ENCODE measurements around the gene DAP3. TPM values are rescaled to one million over a fixed set of nuclear protein-coding genes. Genes with fewer than 3 reads are reported as not detected.
A peak's percentile ranks its signal among the peaks of the same experiment; 100 is the strongest.

DAP3 gene
- total and polyA plus RNA-seq, 9 of the 15 experiments (the other 6 are each of a cell fraction or from before 2014, with no cell fraction given): 155 to 484 (median 298) TPM

GRCh38 chr1:155688324-155689080, 389 bp upstream of the DAP3 start, which contains the start of gene YY1AP1 (continued):
- TF ChIP-seq HMBOX1 (IDR thresholded peaks at IDR 0.05) (no peak), ZNF551 (CRISPR knock-in tag; IDR thresholded peaks at IDR 0.05) (no peak), PHF8 (IDR thresholded peaks at IDR 0.05; ENCODE audit: borderline replicate concordance, low read length) (peak; percentile 76; the same call in 1 of the 2 replicates), MCM3 (IDR thresholded peaks at IDR 0.05) (no peak), ZFX (CRISPR knock-in tag; IDR thresholded peaks at IDR 0.05) (peak; percentile 82), E2F8 (IDR thresholded peaks at IDR 0.05; ENCODE audit: low read depth, partially characterized antibody) (no peak), ZNF507 (tag; conservative IDR thresholded peaks at IDR 0.05) (no peak), SAFB (IDR thresholded peaks at IDR 0.05; ENCODE audit: borderline replicate concordance, low read depth, low read length) (peak; percentile 15; the same call in 1 of the 2 replicates), CREBBP (IDR thresholded peaks at IDR 0.05; ENCODE audit: low read depth, low read length) (no peak)
- TF ChIP-seq, protein P1, sequence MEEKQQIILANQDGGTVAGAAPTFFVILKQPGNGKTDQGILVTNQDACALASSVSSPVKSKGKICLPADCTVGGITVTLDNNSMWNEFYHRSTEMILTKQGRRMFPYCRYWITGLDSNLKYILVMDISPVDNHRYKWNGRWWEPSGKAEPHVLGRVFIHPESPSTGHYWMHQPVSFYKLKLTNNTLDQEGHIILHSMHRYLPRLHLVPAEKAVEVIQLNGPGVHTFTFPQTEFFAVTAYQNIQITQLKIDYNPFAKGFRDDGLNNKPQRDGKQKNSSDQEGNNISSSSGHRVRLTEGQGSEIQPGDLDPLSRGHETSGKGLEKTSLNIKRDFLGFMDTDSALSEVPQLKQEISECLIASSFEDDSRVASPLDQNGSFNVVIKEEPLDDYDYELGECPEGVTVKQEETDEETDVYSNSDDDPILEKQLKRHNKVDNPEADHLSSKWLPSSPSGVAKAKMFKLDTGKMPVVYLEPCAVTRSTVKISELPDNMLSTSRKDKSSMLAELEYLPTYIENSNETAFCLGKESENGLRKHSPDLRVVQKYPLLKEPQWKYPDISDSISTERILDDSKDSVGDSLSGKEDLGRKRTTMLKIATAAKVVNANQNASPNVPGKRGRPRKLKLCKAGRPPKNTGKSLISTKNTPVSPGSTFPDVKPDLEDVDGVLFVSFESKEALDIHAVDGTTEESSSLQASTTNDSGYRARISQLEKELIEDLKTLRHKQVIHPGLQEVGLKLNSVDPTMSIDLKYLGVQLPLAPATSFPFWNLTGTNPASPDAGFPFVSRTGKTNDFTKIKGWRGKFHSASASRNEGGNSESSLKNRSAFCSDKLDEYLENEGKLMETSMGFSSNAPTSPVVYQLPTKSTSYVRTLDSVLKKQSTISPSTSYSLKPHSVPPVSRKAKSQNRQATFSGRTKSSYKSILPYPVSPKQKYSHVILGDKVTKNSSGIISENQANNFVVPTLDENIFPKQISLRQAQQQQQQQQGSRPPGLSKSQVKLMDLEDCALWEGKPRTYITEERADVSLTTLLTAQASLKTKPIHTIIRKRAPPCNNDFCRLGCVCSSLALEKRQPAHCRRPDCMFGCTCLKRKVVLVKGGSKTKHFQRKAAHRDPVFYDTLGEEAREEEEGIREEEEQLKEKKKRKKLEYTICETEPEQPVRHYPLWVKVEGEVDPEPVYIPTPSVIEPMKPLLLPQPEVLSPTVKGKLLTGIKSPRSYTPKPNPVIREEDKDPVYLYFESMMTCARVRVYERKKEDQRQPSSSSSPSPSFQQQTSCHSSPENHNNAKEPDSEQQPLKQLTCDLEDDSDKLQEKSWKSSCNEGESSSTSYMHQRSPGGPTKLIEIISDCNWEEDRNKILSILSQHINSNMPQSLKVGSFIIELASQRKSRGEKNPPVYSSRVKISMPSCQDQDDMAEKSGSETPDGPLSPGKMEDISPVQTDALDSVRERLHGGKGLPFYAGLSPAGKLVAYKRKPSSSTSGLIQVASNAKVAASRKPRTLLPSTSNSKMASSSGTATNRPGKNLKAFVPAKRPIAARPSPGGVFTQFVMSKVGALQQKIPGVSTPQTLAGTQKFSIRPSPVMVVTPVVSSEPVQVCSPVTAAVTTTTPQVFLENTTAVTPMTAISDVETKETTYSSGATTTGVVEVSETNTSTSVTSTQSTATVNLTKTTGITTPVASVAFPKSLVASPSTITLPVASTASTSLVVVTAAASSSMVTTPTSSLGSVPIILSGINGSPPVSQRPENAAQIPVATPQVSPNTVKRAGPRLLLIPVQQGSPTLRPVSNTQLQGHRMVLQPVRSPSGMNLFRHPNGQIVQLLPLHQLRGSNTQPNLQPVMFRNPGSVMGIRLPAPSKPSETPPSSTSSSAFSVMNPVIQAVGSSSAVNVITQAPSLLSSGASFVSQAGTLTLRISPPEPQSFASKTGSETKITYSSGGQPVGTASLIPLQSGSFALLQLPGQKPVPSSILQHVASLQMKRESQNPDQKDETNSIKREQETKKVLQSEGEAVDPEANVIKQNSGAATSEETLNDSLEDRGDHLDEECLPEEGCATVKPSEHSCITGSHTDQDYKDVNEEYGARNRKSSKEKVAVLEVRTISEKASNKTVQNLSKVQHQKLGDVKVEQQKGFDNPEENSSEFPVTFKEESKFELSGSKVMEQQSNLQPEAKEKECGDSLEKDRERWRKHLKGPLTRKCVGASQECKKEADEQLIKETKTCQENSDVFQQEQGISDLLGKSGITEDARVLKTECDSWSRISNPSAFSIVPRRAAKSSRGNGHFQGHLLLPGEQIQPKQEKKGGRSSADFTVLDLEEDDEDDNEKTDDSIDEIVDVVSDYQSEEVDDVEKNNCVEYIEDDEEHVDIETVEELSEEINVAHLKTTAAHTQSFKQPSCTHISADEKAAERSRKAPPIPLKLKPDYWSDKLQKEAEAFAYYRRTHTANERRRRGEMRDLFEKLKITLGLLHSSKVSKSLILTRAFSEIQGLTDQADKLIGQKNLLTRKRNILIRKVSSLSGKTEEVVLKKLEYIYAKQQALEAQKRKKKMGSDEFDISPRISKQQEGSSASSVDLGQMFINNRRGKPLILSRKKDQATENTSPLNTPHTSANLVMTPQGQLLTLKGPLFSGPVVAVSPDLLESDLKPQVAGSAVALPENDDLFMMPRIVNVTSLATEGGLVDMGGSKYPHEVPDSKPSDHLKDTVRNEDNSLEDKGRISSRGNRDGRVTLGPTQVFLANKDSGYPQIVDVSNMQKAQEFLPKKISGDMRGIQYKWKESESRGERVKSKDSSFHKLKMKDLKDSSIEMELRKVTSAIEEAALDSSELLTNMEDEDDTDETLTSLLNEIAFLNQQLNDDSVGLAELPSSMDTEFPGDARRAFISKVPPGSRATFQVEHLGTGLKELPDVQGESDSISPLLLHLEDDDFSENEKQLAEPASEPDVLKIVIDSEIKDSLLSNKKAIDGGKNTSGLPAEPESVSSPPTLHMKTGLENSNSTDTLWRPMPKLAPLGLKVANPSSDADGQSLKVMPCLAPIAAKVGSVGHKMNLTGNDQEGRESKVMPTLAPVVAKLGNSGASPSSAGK (IDR thresholded peaks at IDR 0.05): no peak
- TF ChIP-seq, protein P2, sequence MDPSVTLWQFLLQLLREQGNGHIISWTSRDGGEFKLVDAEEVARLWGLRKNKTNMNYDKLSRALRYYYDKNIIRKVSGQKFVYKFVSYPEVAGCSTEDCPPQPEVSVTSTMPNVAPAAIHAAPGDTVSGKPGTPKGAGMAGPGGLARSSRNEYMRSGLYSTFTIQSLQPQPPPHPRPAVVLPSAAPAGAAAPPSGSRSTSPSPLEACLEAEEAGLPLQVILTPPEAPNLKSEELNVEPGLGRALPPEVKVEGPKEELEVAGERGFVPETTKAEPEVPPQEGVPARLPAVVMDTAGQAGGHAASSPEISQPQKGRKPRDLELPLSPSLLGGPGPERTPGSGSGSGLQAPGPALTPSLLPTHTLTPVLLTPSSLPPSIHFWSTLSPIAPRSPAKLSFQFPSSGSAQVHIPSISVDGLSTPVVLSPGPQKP (CRISPR knock-in tag; IDR thresholded peaks at IDR 0.05): no peak
